SK-N-SH (cell line): ENCODE data around the gene CAP2. TPM values are rescaled to one million over a fixed set of nuclear protein-coding genes. Genes with fewer than 3 reads are reported as not detected.

Experiments used
- CTCF ChIA-PET: fragments of 300-600, 350-600 bp; formaldehyde crosslinking; extraction: SDS; loops from one replicate; lab custom pipeline; 2021; lab: Yijun Ruan, JAX
- POLR2A ChIA-PET: fragments of 350-600 bp; sonication (Branson Sonifier 250); formaldehyde crosslinking; extraction: SDS; loops from one replicate; lab custom pipeline; 2020; ENCODE audit warnings: antibody characterized with exemption, inconsistent platforms; lab: Yijun Ruan, JAX
- DNase-seq: peaks from one replicate; pipeline ENCODE4 v3.0.0; 2012
- H2AFZ ChIP-seq: fragments of 200-600 bp; sonication (generic); 2 replicates; pipeline ENCODE4 v1.8.1; 2016; ENCODE audit warnings: antibody characterized with exemption, mild to moderate bottlenecking, low read depth
- H3F3A ChIP-seq: fragments of 200-600 bp; sonication (generic); replicated peaks from 2 replicates; pipeline ENCODE3; 2016; ENCODE audit warnings: antibody characterized with exemption, mild to moderate bottlenecking; ENCODE audit not compliant: insufficient read depth
- H3K27ac ChIP-seq, 2 experiments: fragments of 200-500 bp in 1 of 2; fragments of 200-600 bp in 1 of 2; sonication (Bioruptor generic) in 1 of 2; sonication (generic), shearing (Covaris generic) in 1 of 2; 2 replicates each; pipeline versions ENCODE4 v1.5.1 to v1.6.1; 2014 to 2016; ENCODE audit warnings: low read depth in 2 of 2, inconsistent platforms in 1 of 2, low read length in 1 of 2, mild to moderate bottlenecking in 1 of 2, mixed read lengths in 1 of 2
- H3K27me3 ChIP-seq: fragments of 200-600 bp; sonication (generic), shearing (Covaris generic); 2 replicates; pipeline ENCODE4 v1.6.1; 2016; ENCODE audit warnings: mixed run types; ENCODE audit not compliant: insufficient read depth
- H3K36me3 ChIP-seq, 2 experiments: fragments of 200-500 bp in 1 of 2; fragments of 200-600 bp in 1 of 2; sonication (Bioruptor generic) in 1 of 2; sonication (generic) in 1 of 2; replicated peaks in 1 of 2; 2 replicates each; pipeline versions ENCODE3 to v1.5.1; 2014 to 2016; ENCODE audit warnings: low read length in 1 of 2, mild to moderate bottlenecking in 1 of 2; ENCODE audit not compliant: insufficient read depth in 2 of 2, control insufficient read depth in 1 of 2
- H3K4me1 ChIP-seq, 2 experiments: fragments of 200-500 bp in 1 of 2; fragments of 200-600 bp in 1 of 2; sonication (Bioruptor generic) in 1 of 2; sonication (generic), shearing (Covaris generic) in 1 of 2; 2 replicates each; pipeline versions ENCODE4 v1.5.1 to v1.6.1; 2014 to 2016; ENCODE audit warnings: low read depth in 1 of 2, low read length in 1 of 2, mixed run types in 1 of 2; ENCODE audit not compliant: insufficient read depth in 2 of 2, control insufficient read depth in 1 of 2
- H3K4me2 ChIP-seq: fragments of 200-600 bp; sonication (generic), shearing (Covaris generic); 2 replicates; pipeline ENCODE4 v1.6.1; 2017; ENCODE audit warnings: mixed run types
- H3K4me3 ChIP-seq, 2 experiments: fragments of 200-500 bp in 1 of 2; fragments of 200-600 bp in 1 of 2; sonication (Bioruptor generic) in 1 of 2; sonication (generic), shearing (Covaris generic) in 1 of 2; 2 replicates each; pipeline versions ENCODE4 v1.5.1 to v1.8.1; 2014 to 2016; ENCODE audit warnings: low read depth in 2 of 2, inconsistent platforms in 1 of 2, low read length in 1 of 2, mild to moderate bottlenecking in 1 of 2, mixed read lengths in 1 of 2, moderate library complexity in 1 of 2
- H3K79me2 ChIP-seq: fragments of 200-600 bp; sonication (generic); 2 replicates; pipeline ENCODE4 v1.8.1; 2017; ENCODE audit warnings: mild to moderate bottlenecking; ENCODE audit not compliant: insufficient read depth
- H3K9ac ChIP-seq: fragments of 200-600 bp; sonication (generic); 2 replicates; pipeline ENCODE4 v1.6.1; 2017; ENCODE audit warnings: mixed run types
- H3K9me2 ChIP-seq: fragments of 200-600 bp; sonication (generic); 2 replicates; pipeline ENCODE4 v1.6.1; 2017; ENCODE audit warnings: mixed run types
- H3K9me3 ChIP-seq: fragments of 200-600 bp; sonication (generic); 2 replicates; pipeline ENCODE4 v1.6.1; 2017; ENCODE audit warnings: mixed run types, mild to moderate bottlenecking, moderate library complexity
- H4K20me1 ChIP-seq: fragments of 200-600 bp; sonication (generic); 2 replicates; pipeline ENCODE4 v1.6.1; 2017; ENCODE audit warnings: mild to moderate bottlenecking, mixed run types; ENCODE audit not compliant: insufficient read depth
- ELF1 ChIP-seq: IDR thresholded peaks from 2 replicates; pipeline ENCODE4 v1.4.0; 2012
- FOSL2 ChIP-seq: IDR thresholded peaks from 2 replicates; pipeline ENCODE4 v1.4.0; 2012; ENCODE audit warnings: low read depth, mild to moderate bottlenecking, moderate library complexity, borderline replicate concordance
- GATA2 ChIP-seq: sonication (generic); formaldehyde crosslinking; IDR thresholded peaks from 2 replicates; pipeline ENCODE4 v1.5.0; 2020; ENCODE audit warnings: mild to moderate bottlenecking, missing genetic modification reagents
- JUND ChIP-seq: IDR thresholded peaks from 2 replicates; pipeline ENCODE4 v1.4.0; 2012
- MEF2A ChIP-seq: IDR thresholded peaks from 2 replicates; pipeline ENCODE4 v1.4.0; 2012; ENCODE audit warnings: low read depth, borderline replicate concordance
- NRF1 ChIP-seq: IDR thresholded peaks from 2 replicates; pipeline ENCODE4 v1.6.1; 2012; ENCODE audit warnings: low read depth, mild to moderate bottlenecking, low read length
- POLR2AphosphoS5 ChIP-seq: IDR thresholded peaks from 2 replicates; pipeline ENCODE4 v1.6.1; 2012; ENCODE audit warnings: low read depth, low read length
- RAD21 ChIP-seq: IDR thresholded peaks from 2 replicates; pipeline ENCODE4 v1.6.1; 2012; ENCODE audit warnings: mild to moderate bottlenecking, low read length
- RFX5 ChIP-seq: IDR thresholded peaks from 2 replicates; pipeline ENCODE4 v1.6.1; 2012; ENCODE audit warnings: mild to moderate bottlenecking, improper control_type of control experiment, low read length
- SMC3 ChIP-seq: IDR thresholded peaks from 2 replicates; pipeline ENCODE4 v1.6.1; 2012; ENCODE audit warnings: low read depth, low read length, improper control_type of control experiment
- USF1 ChIP-seq: IDR thresholded peaks from 2 replicates; pipeline ENCODE4 v1.4.0; 2012; ENCODE audit warnings: low read depth, borderline replicate concordance
- YY1 ChIP-seq: IDR thresholded peaks from 2 replicates; pipeline ENCODE4 v1.4.0; 2012; ENCODE audit warnings: low read depth, mild to moderate bottlenecking
- WGBS: methylation state at CpG from one replicate; pipeline ENCODE4 v1.1.6; 2017; ENCODE audit warnings: low lambda C conversion rate; 5-methylcytosine and 5-hydroxymethylcytosine counted together
- polyA plus RNA-seq, 3 experiments: library from polyadenylated mRNA; depleted of rRNA; stranded (reverse); fragments of >200 nt; gene quantifications; 2 replicates each; pipeline ENCODE4 v1.2.3, GENCODE V29; 2012
- TF ChIP-seq, protein P1 (sequence below): fragments of 150-350 bp; IDR thresholded peaks from 2 replicates; pipeline ENCODE4 v1.6.1; 2016; ENCODE audit warnings: mild to moderate bottlenecking, low read depth, low read length
- TF ChIP-seq, protein P2 (sequence below): fragments of 150-350 bp; IDR thresholded peaks from 2 replicates; pipeline ENCODE4 v1.6.1; 2017; ENCODE audit warnings: antibody characterized with exemption, low read length, low read depth, borderline replicate concordance
- TF ChIP-seq, protein P3 (sequence below): IDR thresholded peaks from 2 replicates; pipeline ENCODE4 v1.6.1; 2012; ENCODE audit warnings: mild to moderate bottlenecking, low read depth, low read length, moderate library complexity
- TF ChIP-seq, protein P4 (sequence below): fragments of 200-600 bp; sonication (generic); IDR thresholded peaks from 2 replicates; pipeline ENCODE4 v1.6.1; 2017; ENCODE audit warnings: antibody characterized with exemption, mild to moderate bottlenecking, moderate library complexity

Gene CAP2
- polyA plus RNA-seq, 1 of the 3 experiments (the other 2 are of a cell fraction), result 8.5 TPM

DNA sequence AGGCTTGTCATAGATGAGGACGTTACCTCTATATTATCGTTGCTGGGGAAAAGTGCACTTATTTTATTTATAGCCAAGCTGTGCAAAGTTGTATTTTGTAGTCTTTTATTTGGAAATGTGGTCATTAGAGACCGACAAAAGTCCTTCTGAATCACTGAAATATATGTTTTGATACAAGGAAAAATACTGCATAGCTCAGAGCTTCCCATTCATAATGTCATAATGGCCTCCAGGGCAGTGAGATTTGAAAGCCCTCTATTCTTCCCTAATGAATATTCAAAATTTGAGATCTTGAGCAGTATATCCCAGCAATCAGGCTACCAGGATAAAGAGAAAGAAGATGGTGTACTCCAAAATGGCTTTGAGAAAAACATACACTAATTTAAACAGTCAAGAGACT is 64.6 kb downstream of the CAP2 start:
- TF ChIP-seq RAD21 (no peak), MEF2A (no peak), POLR2AphosphoS5 (no peak), SMC3 (no peak), YY1 (no peak), GATA2 (no peak), RFX5 (no peak), FOSL2 (no peak), JUND (no peak), NRF1 (no peak), USF1 (no peak), ELF1 (no peak)
- TF ChIP-seq, protein P1, sequence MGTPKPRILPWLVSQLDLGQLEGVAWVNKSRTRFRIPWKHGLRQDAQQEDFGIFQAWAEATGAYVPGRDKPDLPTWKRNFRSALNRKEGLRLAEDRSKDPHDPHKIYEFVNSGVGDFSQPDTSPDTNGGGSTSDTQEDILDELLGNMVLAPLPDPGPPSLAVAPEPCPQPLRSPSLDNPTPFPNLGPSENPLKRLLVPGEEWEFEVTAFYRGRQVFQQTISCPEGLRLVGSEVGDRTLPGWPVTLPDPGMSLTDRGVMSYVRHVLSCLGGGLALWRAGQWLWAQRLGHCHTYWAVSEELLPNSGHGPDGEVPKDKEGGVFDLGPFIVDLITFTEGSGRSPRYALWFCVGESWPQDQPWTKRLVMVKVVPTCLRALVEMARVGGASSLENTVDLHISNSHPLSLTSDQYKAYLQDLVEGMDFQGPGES, result no peak
- TF ChIP-seq, protein P2, sequence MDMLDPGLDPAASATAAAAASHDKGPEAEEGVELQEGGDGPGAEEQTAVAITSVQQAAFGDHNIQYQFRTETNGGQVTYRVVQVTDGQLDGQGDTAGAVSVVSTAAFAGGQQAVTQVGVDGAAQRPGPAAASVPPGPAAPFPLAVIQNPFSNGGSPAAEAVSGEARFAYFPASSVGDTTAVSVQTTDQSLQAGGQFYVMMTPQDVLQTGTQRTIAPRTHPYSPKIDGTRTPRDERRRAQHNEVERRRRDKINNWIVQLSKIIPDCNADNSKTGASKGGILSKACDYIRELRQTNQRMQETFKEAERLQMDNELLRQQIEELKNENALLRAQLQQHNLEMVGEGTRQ, result no peak
- TF ChIP-seq, protein P3, sequence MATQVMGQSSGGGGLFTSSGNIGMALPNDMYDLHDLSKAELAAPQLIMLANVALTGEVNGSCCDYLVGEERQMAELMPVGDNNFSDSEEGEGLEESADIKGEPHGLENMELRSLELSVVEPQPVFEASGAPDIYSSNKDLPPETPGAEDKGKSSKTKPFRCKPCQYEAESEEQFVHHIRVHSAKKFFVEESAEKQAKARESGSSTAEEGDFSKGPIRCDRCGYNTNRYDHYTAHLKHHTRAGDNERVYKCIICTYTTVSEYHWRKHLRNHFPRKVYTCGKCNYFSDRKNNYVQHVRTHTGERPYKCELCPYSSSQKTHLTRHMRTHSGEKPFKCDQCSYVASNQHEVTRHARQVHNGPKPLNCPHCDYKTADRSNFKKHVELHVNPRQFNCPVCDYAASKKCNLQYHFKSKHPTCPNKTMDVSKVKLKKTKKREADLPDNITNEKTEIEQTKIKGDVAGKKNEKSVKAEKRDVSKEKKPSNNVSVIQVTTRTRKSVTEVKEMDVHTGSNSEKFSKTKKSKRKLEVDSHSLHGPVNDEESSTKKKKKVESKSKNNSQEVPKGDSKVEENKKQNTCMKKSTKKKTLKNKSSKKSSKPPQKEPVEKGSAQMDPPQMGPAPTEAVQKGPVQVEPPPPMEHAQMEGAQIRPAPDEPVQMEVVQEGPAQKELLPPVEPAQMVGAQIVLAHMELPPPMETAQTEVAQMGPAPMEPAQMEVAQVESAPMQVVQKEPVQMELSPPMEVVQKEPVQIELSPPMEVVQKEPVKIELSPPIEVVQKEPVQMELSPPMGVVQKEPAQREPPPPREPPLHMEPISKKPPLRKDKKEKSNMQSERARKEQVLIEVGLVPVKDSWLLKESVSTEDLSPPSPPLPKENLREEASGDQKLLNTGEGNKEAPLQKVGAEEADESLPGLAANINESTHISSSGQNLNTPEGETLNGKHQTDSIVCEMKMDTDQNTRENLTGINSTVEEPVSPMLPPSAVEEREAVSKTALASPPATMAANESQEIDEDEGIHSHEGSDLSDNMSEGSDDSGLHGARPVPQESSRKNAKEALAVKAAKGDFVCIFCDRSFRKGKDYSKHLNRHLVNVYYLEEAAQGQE, result no peak
- TF ChIP-seq, protein P4, sequence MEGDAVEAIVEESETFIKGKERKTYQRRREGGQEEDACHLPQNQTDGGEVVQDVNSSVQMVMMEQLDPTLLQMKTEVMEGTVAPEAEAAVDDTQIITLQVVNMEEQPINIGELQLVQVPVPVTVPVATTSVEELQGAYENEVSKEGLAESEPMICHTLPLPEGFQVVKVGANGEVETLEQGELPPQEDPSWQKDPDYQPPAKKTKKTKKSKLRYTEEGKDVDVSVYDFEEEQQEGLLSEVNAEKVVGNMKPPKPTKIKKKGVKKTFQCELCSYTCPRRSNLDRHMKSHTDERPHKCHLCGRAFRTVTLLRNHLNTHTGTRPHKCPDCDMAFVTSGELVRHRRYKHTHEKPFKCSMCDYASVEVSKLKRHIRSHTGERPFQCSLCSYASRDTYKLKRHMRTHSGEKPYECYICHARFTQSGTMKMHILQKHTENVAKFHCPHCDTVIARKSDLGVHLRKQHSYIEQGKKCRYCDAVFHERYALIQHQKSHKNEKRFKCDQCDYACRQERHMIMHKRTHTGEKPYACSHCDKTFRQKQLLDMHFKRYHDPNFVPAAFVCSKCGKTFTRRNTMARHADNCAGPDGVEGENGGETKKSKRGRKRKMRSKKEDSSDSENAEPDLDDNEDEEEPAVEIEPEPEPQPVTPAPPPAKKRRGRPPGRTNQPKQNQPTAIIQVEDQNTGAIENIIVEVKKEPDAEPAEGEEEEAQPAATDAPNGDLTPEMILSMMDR, result no peak
- TF ChIP-seq, all 33 proteins: peak for 0
- H3K79me2 ChIP-seq, result no peaks in the 10 kb centered on the region; the same call in 1 of the 2 replicates
- ChIA-PET CTCF (interaction anchor here (1.6 kb wide), 1 partner anchor 26 kb away, joined by 3 read pairs; no protein-coding TSS in a partner anchor), POLR2A (no interaction called here)
- no peak for DNase-seq
- H3K9ac ChIP-seq, result no peak overlapping the region
- no peak overlapping the region for H3K4me3 ChIP-seq
- H3K27me3 ChIP-seq, result no peaks in the 10 kb centered on the region
- 90% methylated on average over 3 of the region's 3 CpGs for WGBS
- no peaks in the 10 kb centered on the region for H3K9me3 ChIP-seq
- no peak overlapping the region for H2AFZ ChIP-seq
- no peaks in the 10 kb centered on the region for H3K4me1 ChIP-seq
- no peaks in the 10 kb centered on the region for H3K36me3 ChIP-seq
- H3K27ac ChIP-seq, result no peak overlapping the region
- H4K20me1 ChIP-seq, result no peaks in the 10 kb centered on the region
- no peaks in the 10 kb centered on the region for H3F3A ChIP-seq
- H3K4me2 ChIP-seq, result no peak overlapping the region
- no peaks in the 10 kb centered on the region for H3K9me2 ChIP-seq
